HepG2 (cell line): ENCODE results near the gene RAD54L2. TPM values are rescaled to one million over a fixed set of nuclear protein-coding genes. Genes with fewer than 3 reads are reported as not detected.

ENCODE experiments used
- CCAR2 ChIP-seq: fragments of 200-400 bp; formaldehyde crosslinking; optimal IDR thresholded peaks from 2 replicates; pipeline ENCODE3; 2018; ENCODE audit warnings: low read depth, mild to moderate bottlenecking, low read length, moderate library complexity
- DPF2 ChIP-seq: sonication (generic); formaldehyde crosslinking; IDR thresholded peaks from 2 replicates; pipeline ENCODE4 v1.4.0; 2020; ENCODE audit warnings: mild to moderate bottlenecking, low read depth, missing genetic modification reagents, borderline replicate concordance
- FOSL1 ChIP-seq: sonication (generic); formaldehyde crosslinking; IDR thresholded peaks from 2 replicates; pipeline ENCODE4 v1.9.0; 2021; ENCODE audit warnings: missing genetic modification reagents, borderline replicate concordance
- MED13 ChIP-seq: sonication (generic); formaldehyde crosslinking; IDR thresholded peaks from 2 replicates; pipeline ENCODE4 v1.5.0; 2020; ENCODE audit warnings: missing genetic modification reagents
- MEIS1 ChIP-seq: sonication (generic); formaldehyde crosslinking; IDR thresholded peaks from 2 replicates; pipeline ENCODE4 v1.9.0; 2021; ENCODE audit warnings: mild to moderate bottlenecking, missing genetic modification reagents, moderate library complexity, borderline replicate concordance
- MIXL1 ChIP-seq: IDR thresholded peaks from 2 replicates; pipeline ENCODE4 v1.6.1; 2016
- NPAS2 ChIP-seq: sonication (generic); formaldehyde crosslinking; IDR thresholded peaks from 2 replicates; pipeline ENCODE4 v1.8.0; 2022; ENCODE audit warnings: mild to moderate bottlenecking, missing genetic modification reagents, borderline replicate concordance
- PITX1 ChIP-seq: sonication (generic); formaldehyde crosslinking; IDR thresholded peaks from 2 replicates; pipeline ENCODE4 v1.5.1; 2020; ENCODE audit warnings: mild to moderate bottlenecking, missing genetic modification reagents
- TSC22D2 ChIP-seq: sonication (generic); formaldehyde crosslinking; IDR thresholded peaks from 2 replicates; pipeline ENCODE4 v1.5.1; 2020; ENCODE audit warnings: missing genetic modification reagents, mild to moderate bottlenecking, borderline replicate concordance
- ZFY ChIP-seq: sonication (generic); formaldehyde crosslinking; IDR thresholded peaks from 2 replicates; pipeline ENCODE4 v1.4.0; 2020; ENCODE audit warnings: missing genetic modification reagents
- ZNF274 ChIP-seq: sonication (generic); formaldehyde crosslinking; IDR thresholded peaks from 2 replicates; pipeline ENCODE4 v1.5.1; 2020; ENCODE audit warnings: mild to moderate bottlenecking, missing genetic modification reagents
- ZNF629 ChIP-seq: sonication (generic); formaldehyde crosslinking; conservative IDR thresholded peaks from 2 replicates; pipeline ENCODE4 v1.5.0; 2020; ENCODE audit warnings: missing genetic modification reagents
- ZXDC ChIP-seq: sonication (generic); formaldehyde crosslinking; IDR thresholded peaks from 2 replicates; pipeline ENCODE4 v1.5.0; 2020; ENCODE audit warnings: mild to moderate bottlenecking, missing genetic modification reagents
- polyA plus RNA-seq, 8 experiments: library from polyadenylated mRNA; depleted of rRNA in 3 of 8; stranded (reverse) in 7 of 8; unstranded in 1 of 8; fragments of >200 nt; fragmentation: Illumina TruSeq in 4 of 8; extraction: Trizol in 4 of 8; gene quantifications; 2 replicates each; pipeline versions ENCODE4 v1.2.1 to v1.2.3, GENCODE V29; 2011 to 2016; ENCODE audit warnings: low read depth in 4 of 8, missing spikeins in 1 of 8, mixed read lengths in 1 of 8; ENCODE audit not compliant: insufficient read depth in 1 of 8
- total RNA-seq, 5 experiments: library from RNA; depleted of rRNA; stranded (reverse); fragments of >200 nt; fragmentation: Illumina TruSeq; extraction: Trizol; gene quantifications; 2 replicates each; pipeline ENCODE4 v1.2.3, GENCODE V29; 2016; ENCODE audit warnings: low read depth in 1 of 5
- TF ChIP-seq, protein P1 (sequence below), 2 experiments: IDR thresholded peaks; 2 replicates each; pipeline ENCODE4 v1.6.1; 2011 to 2012; ENCODE audit warnings: low read length in 2 of 2, borderline replicate concordance in 1 of 2, low read depth in 1 of 2, mild to moderate bottlenecking in 1 of 2, moderate library complexity in 1 of 2
- TF ChIP-seq, protein P2 (sequence below): sonication (generic); formaldehyde crosslinking; IDR thresholded peaks from 2 replicates; pipeline ENCODE4 v1.4.0; 2020; ENCODE audit warnings: missing genetic modification reagents, mild to moderate bottlenecking, borderline replicate concordance
- TF ChIP-seq, protein P3 (sequence below): sonication (generic); formaldehyde crosslinking; IDR thresholded peaks from 2 replicates; pipeline ENCODE4 v1.8.0; 2022; ENCODE audit warnings: mild to moderate bottlenecking, missing genetic modification reagents

The RAD54L2 gene
- total and polyA plus RNA-seq, 2 of the 13 experiments (the other 11 are each of a cell fraction or from before 2014, with no cell fraction given) = 5.5 to 14.8 TPM

DNA sequence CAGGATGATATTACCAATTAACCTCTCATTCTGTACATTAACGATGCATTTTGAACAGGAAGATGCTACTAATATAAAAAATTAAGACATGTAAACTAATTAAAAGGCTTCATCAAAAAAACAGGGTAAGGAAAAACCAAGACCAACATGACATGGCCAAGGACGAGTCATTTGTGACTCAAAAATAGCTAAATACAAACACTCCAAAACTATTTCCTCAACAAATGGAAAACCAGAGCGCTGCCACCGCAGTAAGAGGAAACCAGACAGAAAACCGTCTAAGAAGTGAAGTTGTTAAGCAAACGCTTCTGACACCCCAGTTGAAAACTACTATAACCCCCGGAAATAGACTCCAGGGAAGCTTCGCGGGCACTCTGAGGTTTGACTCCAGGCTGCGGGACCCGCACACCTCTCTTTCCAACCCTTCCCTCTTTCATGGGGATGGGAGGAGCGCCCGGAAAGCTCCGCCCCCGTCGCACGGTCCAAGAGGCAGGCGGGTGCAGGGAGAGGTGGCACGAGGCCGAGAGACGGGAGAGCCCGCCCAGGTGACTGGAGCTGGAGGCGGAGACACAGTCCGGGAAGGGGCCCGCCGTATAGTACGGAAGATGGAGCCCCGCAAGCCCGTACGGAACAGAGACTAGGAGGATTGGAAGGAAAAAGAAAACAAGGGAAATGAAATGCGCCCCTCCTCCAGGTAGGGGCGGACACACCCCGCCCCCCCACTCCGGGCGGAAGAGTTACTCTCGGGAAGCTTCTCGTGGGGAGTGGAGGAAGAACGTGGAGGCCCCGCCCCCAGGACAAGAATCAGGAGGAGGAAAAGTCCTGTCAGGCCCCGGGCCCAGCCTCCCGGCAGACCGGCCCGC is 39.4 kb upstream of the RAD54L2 start (continued):
- TF ChIP-seq, protein P1, sequence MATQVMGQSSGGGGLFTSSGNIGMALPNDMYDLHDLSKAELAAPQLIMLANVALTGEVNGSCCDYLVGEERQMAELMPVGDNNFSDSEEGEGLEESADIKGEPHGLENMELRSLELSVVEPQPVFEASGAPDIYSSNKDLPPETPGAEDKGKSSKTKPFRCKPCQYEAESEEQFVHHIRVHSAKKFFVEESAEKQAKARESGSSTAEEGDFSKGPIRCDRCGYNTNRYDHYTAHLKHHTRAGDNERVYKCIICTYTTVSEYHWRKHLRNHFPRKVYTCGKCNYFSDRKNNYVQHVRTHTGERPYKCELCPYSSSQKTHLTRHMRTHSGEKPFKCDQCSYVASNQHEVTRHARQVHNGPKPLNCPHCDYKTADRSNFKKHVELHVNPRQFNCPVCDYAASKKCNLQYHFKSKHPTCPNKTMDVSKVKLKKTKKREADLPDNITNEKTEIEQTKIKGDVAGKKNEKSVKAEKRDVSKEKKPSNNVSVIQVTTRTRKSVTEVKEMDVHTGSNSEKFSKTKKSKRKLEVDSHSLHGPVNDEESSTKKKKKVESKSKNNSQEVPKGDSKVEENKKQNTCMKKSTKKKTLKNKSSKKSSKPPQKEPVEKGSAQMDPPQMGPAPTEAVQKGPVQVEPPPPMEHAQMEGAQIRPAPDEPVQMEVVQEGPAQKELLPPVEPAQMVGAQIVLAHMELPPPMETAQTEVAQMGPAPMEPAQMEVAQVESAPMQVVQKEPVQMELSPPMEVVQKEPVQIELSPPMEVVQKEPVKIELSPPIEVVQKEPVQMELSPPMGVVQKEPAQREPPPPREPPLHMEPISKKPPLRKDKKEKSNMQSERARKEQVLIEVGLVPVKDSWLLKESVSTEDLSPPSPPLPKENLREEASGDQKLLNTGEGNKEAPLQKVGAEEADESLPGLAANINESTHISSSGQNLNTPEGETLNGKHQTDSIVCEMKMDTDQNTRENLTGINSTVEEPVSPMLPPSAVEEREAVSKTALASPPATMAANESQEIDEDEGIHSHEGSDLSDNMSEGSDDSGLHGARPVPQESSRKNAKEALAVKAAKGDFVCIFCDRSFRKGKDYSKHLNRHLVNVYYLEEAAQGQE (IDR thresholded peaks at IDR 0.05; ENCODE audit: borderline replicate concordance in 1 of 2, low read depth in 1 of 2, low read length in 2 of 2) = no peak
- TF ChIP-seq PITX1 (CRISPR knock-in tag) (no peak), ZXDC (CRISPR knock-in tag) (no peak), MEIS1 (no peak), NPAS2 (CRISPR knock-in tag) (no peak), MIXL1 (CRISPR knock-in tag) (no peak), ZFY (CRISPR knock-in tag) (no peak; the same call in 1 of the 2 replicates), TSC22D2 (no peak), ZNF274 (0 out of 2 replicates have a peak, but pooled peaks have one; percentile 17), ZNF629 (no peak), FOSL1 (CRISPR knock-in tag) (no peak), CCAR2 (peak; percentile 40), DPF2 (CRISPR knock-in tag) (no peak), MED13 (CRISPR knock-in tag) (peak; percentile 24; the same call in 1 of the 2 replicates)
- TF ChIP-seq, protein P2, sequence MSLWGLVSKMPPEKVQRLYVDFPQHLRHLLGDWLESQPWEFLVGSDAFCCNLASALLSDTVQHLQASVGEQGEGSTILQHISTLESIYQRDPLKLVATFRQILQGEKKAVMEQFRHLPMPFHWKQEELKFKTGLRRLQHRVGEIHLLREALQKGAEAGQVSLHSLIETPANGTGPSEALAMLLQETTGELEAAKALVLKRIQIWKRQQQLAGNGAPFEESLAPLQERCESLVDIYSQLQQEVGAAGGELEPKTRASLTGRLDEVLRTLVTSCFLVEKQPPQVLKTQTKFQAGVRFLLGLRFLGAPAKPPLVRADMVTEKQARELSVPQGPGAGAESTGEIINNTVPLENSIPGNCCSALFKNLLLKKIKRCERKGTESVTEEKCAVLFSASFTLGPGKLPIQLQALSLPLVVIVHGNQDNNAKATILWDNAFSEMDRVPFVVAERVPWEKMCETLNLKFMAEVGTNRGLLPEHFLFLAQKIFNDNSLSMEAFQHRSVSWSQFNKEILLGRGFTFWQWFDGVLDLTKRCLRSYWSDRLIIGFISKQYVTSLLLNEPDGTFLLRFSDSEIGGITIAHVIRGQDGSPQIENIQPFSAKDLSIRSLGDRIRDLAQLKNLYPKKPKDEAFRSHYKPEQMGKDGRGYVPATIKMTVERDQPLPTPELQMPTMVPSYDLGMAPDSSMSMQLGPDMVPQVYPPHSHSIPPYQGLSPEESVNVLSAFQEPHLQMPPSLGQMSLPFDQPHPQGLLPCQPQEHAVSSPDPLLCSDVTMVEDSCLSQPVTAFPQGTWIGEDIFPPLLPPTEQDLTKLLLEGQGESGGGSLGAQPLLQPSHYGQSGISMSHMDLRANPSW = no peak
- TF ChIP-seq, protein P3, sequence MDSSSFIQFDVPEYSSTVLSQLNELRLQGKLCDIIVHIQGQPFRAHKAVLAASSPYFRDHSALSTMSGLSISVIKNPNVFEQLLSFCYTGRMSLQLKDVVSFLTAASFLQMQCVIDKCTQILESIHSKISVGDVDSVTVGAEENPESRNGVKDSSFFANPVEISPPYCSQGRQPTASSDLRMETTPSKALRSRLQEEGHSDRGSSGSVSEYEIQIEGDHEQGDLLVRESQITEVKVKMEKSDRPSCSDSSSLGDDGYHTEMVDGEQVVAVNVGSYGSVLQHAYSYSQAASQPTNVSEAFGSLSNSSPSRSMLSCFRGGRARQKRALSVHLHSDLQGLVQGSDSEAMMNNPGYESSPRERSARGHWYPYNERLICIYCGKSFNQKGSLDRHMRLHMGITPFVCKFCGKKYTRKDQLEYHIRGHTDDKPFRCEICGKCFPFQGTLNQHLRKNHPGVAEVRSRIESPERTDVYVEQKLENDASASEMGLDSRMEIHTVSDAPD (CRISPR knock-in tag) = no peak
